Measurements from ENCODE around the gene GNAI3. TPM values are rescaled to one million over a fixed set of nuclear protein-coding genes. Genes with fewer than 3 reads are reported as not detected.

GNAI3 gene
- polyA plus RNA-seq, 3 donors: 3.0 to 14.2 (median 10.4) TPM

GRCh38 chr1:109621379-109622136, 73.1 kb downstream of the GNAI3 start:
- H4K20me1 ChIP-seq (ENCODE audit: insufficient read depth, low read length): peaks cover 58% of the 10 kb centered on the region
- H3K9me3 ChIP-seq (replicated peaks in 1 of 2; ENCODE audit: control insufficient read depth in 1 of 2, insufficient read depth in 1 of 2, low read length in 2 of 2): no peaks in the 10 kb centered on the region
- H3K4me3 ChIP-seq (replicated peaks in 1 of 3; ENCODE audit: low read depth in 2 of 3, low read length in 3 of 3): peak overlapping the region; percentile 77 to 96 (median 96)
- no peak overlapping the region for H2AFZ ChIP-seq (ENCODE audit: insufficient read depth, low read depth, low read length, poor library complexity, severe bottlenecking)
- peaks cover 64% of the 10 kb centered on the region for H3K79me2 ChIP-seq (ENCODE audit: insufficient read depth, low read length)
- H3K9me3 Mint-ChIP-seq: peaks cover 0 to 2% (median 0%) of the 10 kb centered on the region in 7 donors
- peaks cover 21 to 40% of the 10 kb centered on the region in 2 donors for H3K36me3 Mint-ChIP-seq
- H3K27me3 ChIP-seq (ENCODE audit: control insufficient read depth in 2 of 2, insufficient read depth in 2 of 2, low read length in 2 of 2): no peaks in the 10 kb centered on the region
- intact Hi-C loops (cut with micrococcal nuclease): loop anchor here (2.0 to 5.0 kb wide), 2 partner anchors 73 to 74 kb away; partner anchors contain the start of gene GNAI3 (in 2 of the 2)
- H3K27ac Mint-ChIP-seq: peak overlapping the region; percentile 99 to 100 (median 99)
- H3K27me3 Mint-ChIP-seq (ENCODE audit: low read depth in 3 of 3): peaks cover 0 to 3% (median 2%) of the 10 kb centered on the region in 3 donors
- H3K4me2 ChIP-seq (replicated peaks; ENCODE audit: extremely low read depth, low read length, poor library complexity, severe bottlenecking): peak overlapping the region; percentile 97
- H3K9ac ChIP-seq (ENCODE audit: insufficient read depth, low read length, poor library complexity, severe bottlenecking): peak overlapping the region; percentile 98
- TF ChIP-seq CTCF (IDR thresholded peaks at IDR 0.05): no peak
- peaks cover 62 to 70% of the 10 kb centered on the region in 2 donors for H3K4me1 ChIP-seq (ENCODE audit: control insufficient read depth in 1 of 2, insufficient read depth in 2 of 2, low read length in 2 of 2)
- H3K36me3 ChIP-seq (replicated peaks in 1 of 2; ENCODE audit: control insufficient read depth in 1 of 2, insufficient read depth in 2 of 2, low read length in 2 of 2): peaks cover 12 to 16% of the 10 kb centered on the region in 2 donors
- DNase-seq: no peak
- peaks cover 64% of the 10 kb centered on the region for H3K4me1 Mint-ChIP-seq
- H3K4me3 Mint-ChIP-seq: peak overlapping the region; percentile 92 to 97
- peak overlapping the region; percentile 99 for H3K27ac ChIP-seq (ENCODE audit: low read depth in 1 of 2, low read length in 2 of 2)
- WGBS (ENCODE audit: insufficient coverage): 36% methylated on average over 5 of the region's 13 CpGs

GRCh38 chr1:109622137-109622892, 73.9 kb downstream of the GNAI3 start:
- TF ChIP-seq CTCF (IDR thresholded peaks at IDR 0.05): no peak
- Histone ChIP-seq H3K9ac (ENCODE audit: insufficient read depth, low read length, poor library complexity, severe bottlenecking) (peak overlapping the region; percentile 98), H3K27me3 (ENCODE audit: control insufficient read depth in 2 of 2, insufficient read depth in 2 of 2, low read length in 2 of 2) (no peaks in the 10 kb centered on the region), H3K4me1 (ENCODE audit: control insufficient read depth in 1 of 2, insufficient read depth in 2 of 2, low read length in 2 of 2) (peaks cover 55 to 62% of the 10 kb centered on the region in 2 donors), H3K79me2 (ENCODE audit: insufficient read depth, low read length) (peaks cover 64% of the 10 kb centered on the region), H3K27ac (ENCODE audit: low read depth in 1 of 2, low read length in 2 of 2) (peak overlapping the region; percentile 30 to 99), H4K20me1 (ENCODE audit: insufficient read depth, low read length) (peaks cover 65% of the 10 kb centered on the region), H2AFZ (ENCODE audit: insufficient read depth, low read depth, low read length, poor library complexity, severe bottlenecking) (no peak overlapping the region), H3K9me3 (replicated peaks in 1 of 2; ENCODE audit: control insufficient read depth in 1 of 2, insufficient read depth in 1 of 2, low read length in 2 of 2) (no peaks in the 10 kb centered on the region), H3K36me3 (replicated peaks in 1 of 2; ENCODE audit: control insufficient read depth in 1 of 2, insufficient read depth in 2 of 2, low read length in 2 of 2) (peaks cover 20 to 24% of the 10 kb centered on the region in 2 donors), H3K4me3 (replicated peaks in 1 of 3; ENCODE audit: low read depth in 2 of 3, low read length in 3 of 3) (peak overlapping the region; percentile 77 to 96 (median 96)), H3K4me2 (replicated peaks; ENCODE audit: extremely low read depth, low read length, poor library complexity, severe bottlenecking) (peak overlapping the region; percentile 97)
- Mint-ChIP-seq H3K9me3 (peaks cover 0 to 2% (median 0%) of the 10 kb centered on the region in 7 donors), H3K27me3 (ENCODE audit: low read depth in 3 of 3) (peaks cover 0 to 3% (median 2%) of the 10 kb centered on the region in 3 donors), H3K4me3 (peak overlapping the region; percentile 92 to 97), H3K36me3 (peaks cover 27 to 44% of the 10 kb centered on the region in 2 donors), H3K27ac (peak overlapping the region; percentile 89 to 100 (median 99)), H3K4me1 (peaks cover 56% of the 10 kb centered on the region)
- intact Hi-C loops (cut with micrococcal nuclease): loop anchor here in 1 of 2 donors (5.0 kb wide), 1 partner anchor 75 kb away; the partner anchor contains the start of gene GNAI3
- WGBS (ENCODE audit: insufficient coverage): 72% methylated on average over 10 of the region's 11 CpGs
- DNase-seq: no peak
